ENCODE data around the gene TFCP2. TPM values are rescaled to one million over a fixed set of nuclear protein-coding genes. Genes with fewer than 3 reads are reported as not detected.

The TFCP2 gene
- total RNA-seq, 2 experiments from 2014 or later, result 33.6 to 35.4 TPM

DNA sequence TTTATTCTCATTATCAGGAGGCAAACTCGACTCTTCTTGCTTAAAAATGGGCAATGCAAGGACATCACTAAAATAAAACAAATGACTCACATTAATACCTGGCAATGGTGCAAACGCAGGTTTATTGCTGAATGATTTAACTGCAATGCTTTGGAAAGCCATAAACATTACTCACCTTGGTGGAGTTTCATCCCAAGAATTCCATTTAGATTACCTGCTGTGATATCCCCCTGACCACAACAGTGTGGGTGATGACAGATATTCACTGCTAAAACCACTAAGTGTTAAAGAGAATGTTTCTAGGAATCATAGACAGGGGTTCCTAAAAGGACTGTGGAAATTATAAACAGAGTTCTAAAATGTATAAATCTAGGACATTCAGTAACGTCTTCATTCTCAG lies 54.2 kb downstream of the TFCP2 start:
- ATAC-seq (ENCODE audit: low read depth), result no peak
- POLR2A ChIA-PET, result no interaction called here

DNA sequence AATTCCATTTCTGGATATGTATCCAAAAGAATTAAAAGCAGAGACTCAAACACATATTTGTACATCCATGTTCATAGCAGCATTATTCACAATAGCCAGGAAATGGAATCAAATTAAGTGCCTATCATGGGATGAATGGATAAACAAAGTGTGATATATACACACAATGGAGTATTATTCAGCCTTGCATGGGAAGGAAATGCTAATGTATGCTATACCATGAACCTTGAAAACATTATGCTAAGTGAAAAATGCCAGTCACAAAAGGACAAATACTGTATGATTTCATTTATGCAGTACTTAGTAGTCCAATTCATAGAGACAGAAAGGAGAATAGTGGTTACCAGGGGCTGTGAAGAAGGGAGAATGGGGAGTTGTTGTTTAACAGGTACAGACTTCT lies 57.4 kb downstream of the TFCP2 start:
- H3K27me3 Mint-ChIP-seq, result no peaks in the 10 kb centered on the region
- peaks cover 31% of the 10 kb centered on the region for H3K36me3 Mint-ChIP-seq
- POLR2A ChIA-PET, result interaction anchor here (0.6 kb wide), 1 partner anchor 89 kb away, joined by 3 read pairs; no protein-coding TSS in a partner anchor
- no peaks in the 10 kb centered on the region for H3K9me3 Mint-ChIP-seq
- H3K4me3 Mint-ChIP-seq, result no peak overlapping the region
- H3K27ac Mint-ChIP-seq, result no peak overlapping the region
- ATAC-seq (ENCODE audit: low read depth) (no peak), DNase-seq (no peak)
- peaks cover 5% of the 10 kb centered on the region for H3K4me1 Mint-ChIP-seq

More for the DNA sequence above, 54.2 kb downstream of the TFCP2 start:
- Mint-ChIP-seq H3K9me3 (no peaks in the 10 kb centered on the region), H3K4me3 (no peak overlapping the region), H3K27me3 (no peaks in the 10 kb centered on the region), H3K36me3 (peaks cover 28% of the 10 kb centered on the region), H3K4me1 (peaks cover 5% of the 10 kb centered on the region), H3K27ac (no peak overlapping the region)
- no peak for DNase-seq

DNA sequence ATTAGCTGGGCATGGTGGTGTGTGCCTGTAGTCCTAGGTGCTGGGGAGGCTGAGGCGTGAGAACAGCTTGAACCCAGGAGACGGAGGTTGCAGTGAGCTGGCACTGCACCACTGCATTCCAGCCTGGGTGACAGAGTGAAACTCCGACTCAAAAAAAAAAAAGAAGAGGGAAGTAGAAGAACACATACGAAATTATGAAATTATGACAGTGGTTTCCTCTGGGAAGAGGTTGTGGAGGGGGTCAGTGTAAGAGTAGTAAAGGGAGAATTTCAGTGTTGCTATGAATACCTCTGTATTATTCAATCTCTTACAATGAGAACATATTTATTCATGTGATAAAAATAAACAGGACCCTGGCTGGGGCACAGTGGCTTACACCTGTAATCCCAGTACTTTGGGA lies 64.8 kb downstream of the TFCP2 start:
- no peaks in the 10 kb centered on the region for H3K27me3 Mint-ChIP-seq
- no peak overlapping the region for H3K4me3 Mint-ChIP-seq
- peaks cover 25% of the 10 kb centered on the region for H3K36me3 Mint-ChIP-seq
- no peak for ATAC-seq (ENCODE audit: low read depth)
- no peak overlapping the region for H3K27ac Mint-ChIP-seq
- POLR2A ChIA-PET, result no interaction called here
- H3K4me1 Mint-ChIP-seq, result peaks cover 2% of the 10 kb centered on the region
- no peaks in the 10 kb centered on the region for H3K9me3 Mint-ChIP-seq
- DNase-seq, result no peak

DNA sequence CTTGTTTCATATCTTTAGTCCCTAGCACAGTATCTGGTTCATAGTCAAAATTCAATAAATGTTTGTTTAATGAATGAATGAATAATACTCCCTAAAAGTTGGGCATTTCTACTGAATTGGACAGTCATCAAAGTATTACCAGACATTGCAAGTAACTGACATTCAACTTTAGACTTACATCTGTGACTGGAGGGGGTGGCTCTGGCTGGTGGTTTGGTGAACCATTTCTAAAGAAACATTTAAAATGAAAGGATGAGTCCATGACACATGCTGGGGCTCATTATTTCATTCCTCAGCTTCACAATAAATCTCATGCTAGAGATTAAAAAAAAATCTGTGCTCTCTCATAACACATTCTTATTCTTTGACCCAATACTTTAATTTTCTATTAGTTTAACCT lies 69.0 kb downstream of the TFCP2 start:
- peaks cover 30% of the 10 kb centered on the region for H3K36me3 Mint-ChIP-seq
- H3K27ac Mint-ChIP-seq, result no peak overlapping the region
- no peaks in the 10 kb centered on the region for H3K9me3 Mint-ChIP-seq

DNA sequence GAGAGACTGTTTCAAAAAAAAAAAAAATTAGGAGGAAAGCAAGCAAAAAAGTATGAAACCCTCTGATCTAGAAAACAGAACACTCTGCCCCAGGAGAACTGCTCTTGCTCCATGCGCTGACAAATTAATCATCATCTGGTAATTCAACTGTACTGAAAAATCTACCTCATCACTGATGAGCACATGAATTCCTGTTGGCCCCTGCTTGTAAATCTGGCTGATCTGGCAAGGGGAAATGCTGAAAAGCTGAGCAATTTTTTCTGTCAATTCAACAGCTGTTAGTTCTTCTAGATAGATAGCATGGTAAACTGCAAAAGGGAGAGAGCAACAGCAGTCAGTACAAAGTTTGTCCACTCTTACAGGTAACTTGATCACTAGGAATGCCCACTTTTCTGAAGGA lies 74.3 kb downstream of the TFCP2 start:
- Mint-ChIP-seq H3K4me1 (peaks cover 2% of the 10 kb centered on the region), H3K27ac (no peak overlapping the region), H3K9me3 (no peaks in the 10 kb centered on the region), H3K36me3 (peaks cover 33% of the 10 kb centered on the region), H3K27me3 (no peaks in the 10 kb centered on the region), H3K4me3 (no peak overlapping the region)
- DNase-seq, result no peak
- no peak for ATAC-seq (ENCODE audit: low read depth)
- POLR2A ChIA-PET, result interaction anchor here (0.7 kb wide), 1 partner anchor 209 kb away, joined by 3 read pairs; no protein-coding TSS in a partner anchor

More for the DNA sequence above, 69.0 kb downstream of the TFCP2 start:
- POLR2A ChIA-PET, result interaction anchor here (1.0 kb wide), 1 partner anchor 21 kb away, joined by 3 read pairs; no protein-coding TSS in a partner anchor
- no peaks in the 10 kb centered on the region for H3K27me3 Mint-ChIP-seq
- peaks cover 2% of the 10 kb centered on the region for H3K4me1 Mint-ChIP-seq
- no peak for DNase-seq
- H3K4me3 Mint-ChIP-seq, result no peak overlapping the region
- ATAC-seq (ENCODE audit: low read depth), result no peak

DNA sequence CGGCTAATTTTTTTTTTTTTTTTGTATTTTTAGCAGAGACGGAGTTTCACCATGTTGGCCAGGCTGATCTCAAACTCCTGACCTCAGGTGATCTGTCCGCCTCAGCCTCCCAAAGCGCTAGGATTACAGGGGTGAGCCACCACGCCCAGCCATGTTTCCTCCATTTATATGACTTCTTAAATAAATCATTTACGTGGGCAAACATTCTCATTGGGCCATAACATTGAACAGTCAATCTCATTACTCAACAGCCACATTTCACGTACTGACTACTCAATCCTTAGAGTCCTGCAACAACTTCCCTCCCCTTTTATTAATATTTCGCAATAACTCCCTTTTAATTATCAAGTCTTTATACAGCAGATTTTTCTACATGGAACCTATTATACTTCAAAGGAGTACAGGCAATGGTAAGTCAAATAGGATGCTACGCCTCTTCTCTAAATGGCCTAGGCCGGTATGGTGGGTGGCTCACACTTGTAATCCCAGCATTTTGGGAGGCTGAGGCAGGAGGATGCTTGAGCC lies 82.2 kb downstream of the TFCP2 start:
- H3K27me3 Mint-ChIP-seq, result no peaks in the 10 kb centered on the region
- H3K27ac Mint-ChIP-seq, result no peak overlapping the region
- POLR2A ChIA-PET, result no interaction called here
- H3K4me3 Mint-ChIP-seq, result no peak overlapping the region
- ATAC-seq (ENCODE audit: low read depth), result no peak
- H3K36me3 Mint-ChIP-seq, result peaks cover 18% of the 10 kb centered on the region
- no peak for DNase-seq
- peaks cover 7% of the 10 kb centered on the region for H3K4me1 Mint-ChIP-seq
- H3K9me3 Mint-ChIP-seq, result no peaks in the 10 kb centered on the region

DNA sequence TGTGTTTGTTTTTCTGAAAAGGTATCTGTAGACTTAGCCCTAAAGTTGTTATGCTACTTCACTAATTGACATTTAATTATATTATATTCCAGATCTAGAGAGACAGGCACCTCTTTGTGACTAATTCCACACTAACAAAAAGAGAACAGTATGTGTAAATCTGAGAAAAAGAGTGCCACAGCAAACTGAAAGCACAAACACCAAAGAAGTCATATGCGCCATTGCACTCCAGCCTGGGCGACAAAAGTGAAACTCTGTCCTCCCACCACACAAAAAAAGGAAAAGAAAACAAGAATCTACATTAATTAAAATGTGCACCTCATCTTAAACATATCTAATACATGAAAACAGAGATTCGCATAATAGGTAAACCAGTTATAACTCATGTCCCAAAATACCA lies 85.1 kb downstream of the TFCP2 start:
- no peaks in the 10 kb centered on the region for H3K27me3 Mint-ChIP-seq
- H3K36me3 Mint-ChIP-seq, result peaks cover 5% of the 10 kb centered on the region
- H3K27ac Mint-ChIP-seq, result no peak overlapping the region
- DNase-seq, result no peak
- POLR2A ChIA-PET, result no interaction called here
- H3K4me1 Mint-ChIP-seq, result peaks cover 7% of the 10 kb centered on the region
- no peak for ATAC-seq (ENCODE audit: low read depth)
- H3K4me3 Mint-ChIP-seq, result no peak overlapping the region
- H3K9me3 Mint-ChIP-seq, result no peaks in the 10 kb centered on the region

DNA sequence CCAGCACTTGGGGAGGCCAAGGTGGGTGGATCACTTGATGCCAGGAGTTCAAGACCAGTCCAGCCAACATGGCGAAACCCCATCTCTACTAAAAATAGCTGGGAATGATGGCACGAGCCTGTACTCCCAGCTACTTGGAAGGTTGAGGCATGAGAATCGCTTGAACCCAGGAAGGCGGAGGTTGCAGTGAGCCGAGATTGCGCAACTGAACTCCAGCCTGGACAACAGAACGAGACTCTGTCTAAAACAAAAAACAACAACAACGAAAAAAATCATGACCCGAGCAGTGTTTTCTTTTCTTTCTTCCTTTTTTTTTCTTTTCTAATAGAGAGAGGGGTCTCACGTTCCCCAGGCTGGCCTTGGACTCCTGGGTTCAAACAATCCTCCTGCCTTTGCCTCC lies 86.0 kb downstream of the TFCP2 start:
- Mint-ChIP-seq H3K27me3 (no peaks in the 10 kb centered on the region), H3K4me3 (no peak overlapping the region), H3K4me1 (peaks cover 16% of the 10 kb centered on the region), H3K36me3 (peaks cover 5% of the 10 kb centered on the region), H3K27ac (no peak overlapping the region), H3K9me3 (no peaks in the 10 kb centered on the region)
- no peak for DNase-seq
- ATAC-seq (ENCODE audit: low read depth), result no peak
- POLR2A ChIA-PET, result no interaction called here

DNA sequence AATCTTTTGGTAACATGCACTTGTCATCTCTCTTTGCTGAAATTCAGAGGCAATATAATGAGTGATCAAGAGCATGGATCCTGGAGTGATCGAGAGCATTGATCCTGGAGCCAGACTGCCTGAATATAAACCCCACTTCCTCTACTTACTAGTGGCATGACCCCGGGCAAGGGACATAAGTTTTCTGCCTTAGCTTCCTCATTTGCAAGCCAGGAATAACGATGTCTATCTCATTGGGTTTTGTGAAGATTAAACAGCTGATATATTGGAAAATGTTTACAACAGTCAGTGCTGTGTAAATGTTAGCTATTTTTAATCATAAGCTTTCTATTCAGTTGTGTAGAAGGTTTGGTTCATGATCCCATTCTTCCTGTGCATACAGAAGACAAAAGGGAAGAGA lies 87.2 kb downstream of the TFCP2 start:
- Mint-ChIP-seq H3K9me3 (no peaks in the 10 kb centered on the region), H3K4me1 (peaks cover 16% of the 10 kb centered on the region), H3K4me3 (no peak overlapping the region), H3K27me3 (no peaks in the 10 kb centered on the region), H3K27ac (no peak overlapping the region), H3K36me3 (peaks cover 5% of the 10 kb centered on the region)
- POLR2A ChIA-PET, result no interaction called here
- DNase-seq, result no peak
- ATAC-seq (ENCODE audit: low read depth), result no peak

DNA sequence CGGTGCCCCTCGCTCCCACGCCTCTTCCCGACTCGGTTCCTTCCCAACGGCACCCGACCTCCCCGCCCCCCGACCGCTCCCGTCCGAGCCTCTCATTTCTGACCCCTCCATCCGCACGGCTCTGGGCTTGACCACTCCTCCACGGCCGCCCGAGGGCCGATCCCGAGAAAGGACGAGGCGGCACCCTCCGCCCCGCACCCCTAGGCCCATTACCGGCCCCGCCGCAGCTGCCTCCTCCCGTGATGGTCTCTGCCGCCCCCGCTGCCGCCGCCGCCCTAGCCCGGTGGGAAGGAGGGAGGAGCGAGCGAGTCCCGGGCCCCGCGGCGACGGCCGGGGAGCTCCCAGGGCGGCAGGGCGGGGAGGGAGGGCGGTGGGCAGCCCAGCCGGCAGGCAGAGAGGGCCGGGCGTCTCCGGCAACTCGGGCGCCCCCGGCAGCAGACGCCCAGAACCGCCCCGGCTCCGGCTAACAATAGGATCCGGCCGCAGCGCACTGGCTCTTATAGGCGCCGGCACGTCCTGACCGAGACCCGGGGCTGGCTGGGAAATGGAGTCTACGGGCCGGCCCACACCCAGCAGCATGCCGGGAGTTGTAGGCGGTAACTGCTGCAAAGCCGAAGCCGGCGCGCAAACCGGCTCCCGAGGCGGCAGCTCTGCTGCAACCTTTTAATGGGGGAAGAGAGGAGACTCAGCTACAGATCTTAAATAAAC lies 89.7 kb downstream of the TFCP2 start, which contains the start of gene CSRNP2:
TSS of gene CSRNP2 (minus strand) at position 471 of the 708 bp plus-strand sequence. CDS start 7,035 bp downstream, outside the sequence.
- H3K27ac Mint-ChIP-seq, result peak within 1 kb of the TSS; percentile 90
- H3K27me3 Mint-ChIP-seq, result no peaks in the 10 kb centered on the region
- H3K36me3 Mint-ChIP-seq, result peaks cover 3% of the 10 kb centered on the region
- H3K4me3 Mint-ChIP-seq, result peak within 1 kb of the TSS; percentile 97
- POLR2A ChIA-PET, result interaction anchor here (0.5 to 2.9 kb wide), 23 partner anchors 9 to 955 kb away, joined by 3 to 12 read pairs (median 4); partner anchors contain the start of genes ATF1, DAZAP2, LETMD1 and POU6F1
- DNase-seq (peak; percentile 96), ATAC-seq (ENCODE audit: low read depth) (peak; percentile 99)
- peaks cover 24% of the 10 kb centered on the region for H3K4me1 Mint-ChIP-seq
- peaks cover 2% of the 10 kb centered on the region for H3K9me3 Mint-ChIP-seq

DNA sequence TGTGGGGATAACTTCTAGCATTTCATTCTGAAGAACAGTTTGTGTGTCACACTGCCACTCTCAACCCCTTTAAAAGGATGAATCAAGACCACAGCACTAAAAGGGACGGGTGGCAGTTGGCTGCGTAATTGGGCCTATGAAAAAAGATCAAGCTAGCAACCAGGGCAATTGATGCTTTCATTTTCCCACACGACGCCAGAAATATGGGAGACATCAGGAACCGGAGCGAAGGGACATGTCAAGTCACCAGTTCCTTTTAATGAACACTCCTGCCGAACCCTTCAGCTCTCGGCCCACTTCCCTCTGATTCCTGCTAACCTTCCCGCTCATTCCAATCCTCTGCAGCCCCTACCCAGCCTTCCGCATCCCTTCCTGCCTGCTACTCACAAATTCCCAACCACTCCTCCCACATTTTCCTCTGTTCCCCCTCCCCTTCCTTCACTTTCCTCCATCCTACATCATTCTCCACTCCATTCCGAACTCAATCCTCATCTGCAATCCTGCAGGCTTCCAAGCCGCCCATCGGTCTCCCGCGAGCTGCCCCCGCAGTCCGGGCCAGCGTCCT lies 90.3 kb downstream of the TFCP2 start:
- ATAC-seq (ENCODE audit: low read depth) (no peak), DNase-seq (no peak)
- H3K9me3 Mint-ChIP-seq, result peaks cover 2% of the 10 kb centered on the region
- peaks cover 3% of the 10 kb centered on the region for H3K36me3 Mint-ChIP-seq
- peak overlapping the region; percentile 97 for H3K4me3 Mint-ChIP-seq
- POLR2A ChIA-PET, result interaction anchor here (0.7 to 2.9 kb wide), 16 partner anchors 8 to 318 kb away, joined by 3 to 12 read pairs (median 4); partner anchors contain the start of genes ATF1, DAZAP2, LETMD1 and POU6F1
- peaks cover 21% of the 10 kb centered on the region for H3K4me1 Mint-ChIP-seq
- H3K27ac Mint-ChIP-seq, result peak overlapping the region; percentile 90
- H3K27me3 Mint-ChIP-seq, result no peaks in the 10 kb centered on the region

DNA sequence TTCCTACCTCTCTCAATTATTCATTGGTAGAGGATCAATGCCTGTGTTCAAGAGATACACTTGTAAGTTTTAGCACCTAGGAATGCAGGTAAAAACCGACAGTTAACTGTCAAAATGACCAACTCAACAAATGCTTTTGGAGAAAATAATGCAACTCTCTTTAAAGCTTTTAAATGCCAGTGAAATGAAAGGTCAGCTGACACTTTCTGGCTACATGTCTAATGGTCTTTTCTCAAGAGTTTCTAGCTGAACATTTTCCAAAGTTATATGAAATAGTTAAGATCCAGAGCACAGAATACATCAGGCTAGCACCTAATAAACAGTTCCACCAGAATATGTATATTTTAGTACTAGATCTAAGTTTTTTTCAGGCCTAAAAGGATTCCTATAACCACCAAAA lies 91.5 kb downstream of the TFCP2 start:
- Mint-ChIP-seq H3K9me3 (peaks cover 2% of the 10 kb centered on the region), H3K27ac (no peak overlapping the region), H3K4me3 (no peak overlapping the region), H3K4me1 (peaks cover 24% of the 10 kb centered on the region), H3K27me3 (no peaks in the 10 kb centered on the region), H3K36me3 (peaks cover 3% of the 10 kb centered on the region)
- ATAC-seq (ENCODE audit: low read depth) (no peak), DNase-seq (no peak)
- POLR2A ChIA-PET, result interaction anchor here (0.7 to 2.9 kb wide), 3 partner anchors 28 to 159 kb away, joined by 3 to 12 read pairs (median 3); partner anchors contain the start of gene DAZAP2

DNA sequence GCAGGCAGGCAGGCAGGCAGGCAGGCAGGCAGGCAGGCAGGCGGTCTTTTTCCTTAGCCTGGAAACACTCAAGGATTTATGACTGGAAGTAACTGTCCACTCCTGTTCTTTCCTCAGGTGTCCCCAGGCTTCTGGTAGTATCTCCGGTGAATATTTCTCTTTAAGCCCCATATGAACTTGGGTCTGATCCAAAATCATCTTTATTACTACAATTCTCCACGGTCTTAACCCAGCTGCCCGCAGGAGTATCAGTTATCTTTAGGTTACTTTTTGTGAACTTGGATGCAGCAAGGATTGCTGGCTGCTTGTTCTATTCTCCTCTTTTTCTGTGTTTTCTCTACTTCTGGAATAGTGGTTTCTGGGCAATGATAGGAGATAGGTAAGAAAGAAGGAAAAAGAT lies 92.8 kb downstream of the TFCP2 start:
- Mint-ChIP-seq H3K36me3 (peaks cover 3% of the 10 kb centered on the region), H3K27ac (no peak overlapping the region), H3K27me3 (no peaks in the 10 kb centered on the region), H3K4me1 (peaks cover 28% of the 10 kb centered on the region), H3K9me3 (peaks cover 2% of the 10 kb centered on the region), H3K4me3 (no peak overlapping the region)
- DNase-seq (no peak), ATAC-seq (ENCODE audit: low read depth) (no peak)
- POLR2A ChIA-PET, result no interaction called here
